Thyroid gland (tissue), 4 donors: ENCODE results near the gene PDE4B.

ENCODE experiments used
- CTCF ChIP-seq, 6 experiments: fragments of 200-600 bp in 3 of 6; fragments of 450-650 bp in 3 of 6; sonication (generic) in 3 of 6; IDR thresholded peaks; one replicate each; pipeline ENCODE4 v1.5.1; 2016 to 2019; ENCODE audit warnings: antibody characterized with exemption in 6 of 6, mild to moderate bottlenecking in 2 of 6, inconsistent platforms in 1 of 6, moderate library complexity in 1 of 6
- POLR2A ChIP-seq, 2 donors: fragments of 450-650 bp; IDR thresholded peaks; one replicate each; pipeline ENCODE4 v1.6.1; 2017; ENCODE audit warnings: antibody characterized with exemption in 2 of 2, mild to moderate bottlenecking in 2 of 2, moderate library complexity in 1 of 2

GRCh38 chr1:66211521-66211920 lies 418.8 kb downstream of the PDE4B start:
- TF ChIP-seq POLR2A (IDR thresholded peaks at IDR 0.05) (no peak), CTCF (IDR thresholded peaks at IDR 0.05) (no peak)
